Occipital lobe (tissue), 2 donors: Measurements from ENCODE around the gene PARD3B. TPM values are rescaled to one million over a fixed set of nuclear protein-coding genes. Genes with fewer than 3 reads are reported as not detected.

Experiments used
- small RNA-seq: library from RNA; depleted of rRNA; stranded (forward); fragments of <200 nt; gene quantifications from one replicate; pipeline ENCODE3, GENCODE V24; 2014
- total RNA-seq: library from RNA; depleted of rRNA; stranded (reverse); fragments of >200 nt; gene quantifications from one replicate; pipeline ENCODE4 v1.2.3, GENCODE V29; 2014

Gene PARD3B
- total RNA-seq, 1 donor from 2014 or later = 5.6 TPM

Small RNA genes within 50 kb of the gene (small RNA-seq; reads per million reads assigned to genes)
- gene AC008171.1 = not detected
